Measurements from ENCODE around the gene PPP1R13B.
"Not testable (repeated sequence)": the region's sequence is repeated elsewhere in the genome, so short reads cannot be mapped to it uniquely, and the experiment has no call there.

The PPP1R13B gene

DNA sequence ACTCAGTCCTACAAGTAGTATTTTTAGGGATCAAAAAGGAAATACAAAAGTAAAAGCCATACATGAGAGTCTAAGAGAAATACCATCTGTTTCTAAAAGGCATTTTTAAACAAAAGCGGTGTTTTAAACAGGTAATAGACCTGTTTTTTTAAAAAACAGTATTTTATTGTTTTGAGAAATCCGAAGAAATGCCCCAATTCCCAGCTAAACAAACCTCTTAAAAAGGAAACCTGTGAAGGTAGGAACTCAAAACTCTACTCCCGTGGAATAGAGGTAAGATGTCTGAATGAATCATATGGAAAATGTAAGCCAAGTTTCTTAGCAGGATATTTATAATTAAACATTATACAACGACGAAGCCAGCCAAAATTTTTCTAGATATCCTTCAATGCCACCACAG lies 2.0 kb downstream of the PPP1R13B start:
- TF ChIP-seq, protein P1, sequence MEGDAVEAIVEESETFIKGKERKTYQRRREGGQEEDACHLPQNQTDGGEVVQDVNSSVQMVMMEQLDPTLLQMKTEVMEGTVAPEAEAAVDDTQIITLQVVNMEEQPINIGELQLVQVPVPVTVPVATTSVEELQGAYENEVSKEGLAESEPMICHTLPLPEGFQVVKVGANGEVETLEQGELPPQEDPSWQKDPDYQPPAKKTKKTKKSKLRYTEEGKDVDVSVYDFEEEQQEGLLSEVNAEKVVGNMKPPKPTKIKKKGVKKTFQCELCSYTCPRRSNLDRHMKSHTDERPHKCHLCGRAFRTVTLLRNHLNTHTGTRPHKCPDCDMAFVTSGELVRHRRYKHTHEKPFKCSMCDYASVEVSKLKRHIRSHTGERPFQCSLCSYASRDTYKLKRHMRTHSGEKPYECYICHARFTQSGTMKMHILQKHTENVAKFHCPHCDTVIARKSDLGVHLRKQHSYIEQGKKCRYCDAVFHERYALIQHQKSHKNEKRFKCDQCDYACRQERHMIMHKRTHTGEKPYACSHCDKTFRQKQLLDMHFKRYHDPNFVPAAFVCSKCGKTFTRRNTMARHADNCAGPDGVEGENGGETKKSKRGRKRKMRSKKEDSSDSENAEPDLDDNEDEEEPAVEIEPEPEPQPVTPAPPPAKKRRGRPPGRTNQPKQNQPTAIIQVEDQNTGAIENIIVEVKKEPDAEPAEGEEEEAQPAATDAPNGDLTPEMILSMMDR (IDR thresholded peaks at IDR 0.05; ENCODE audit: low read depth, low read length, missing control alignments) = no peak
- no peak for DNase-seq (ENCODE audit: extremely low read depth, low read depth)
- H3K4me3 ChIP-seq (replicated peaks; ENCODE audit: low read depth, low read length) = no peak overlapping the region

DNA sequence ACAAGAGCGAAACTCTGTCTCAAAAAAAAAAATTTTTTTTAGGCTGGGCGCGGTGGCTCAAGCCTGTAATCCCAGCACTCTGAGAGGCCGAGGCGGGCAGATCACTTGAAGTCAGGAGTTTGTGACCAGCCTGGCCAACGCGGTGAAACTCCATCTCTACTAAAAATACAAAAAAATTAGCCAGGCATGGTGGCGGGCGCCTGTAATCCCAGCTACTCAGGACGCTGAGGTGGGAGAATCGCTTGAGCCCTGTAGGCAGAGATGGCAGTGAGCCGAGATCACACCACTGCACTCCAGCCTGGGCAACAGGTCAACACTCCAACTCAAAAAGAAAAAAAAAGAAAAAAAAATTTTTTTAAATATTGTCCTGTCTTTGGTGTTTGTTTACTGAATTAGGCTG lies 6.1 kb downstream of the PPP1R13B start:
- H3K4me3 ChIP-seq (replicated peaks; ENCODE audit: low read depth, low read length); DNase-seq (ENCODE audit: extremely low read depth, low read depth): not testable (repeated sequence)

DNA sequence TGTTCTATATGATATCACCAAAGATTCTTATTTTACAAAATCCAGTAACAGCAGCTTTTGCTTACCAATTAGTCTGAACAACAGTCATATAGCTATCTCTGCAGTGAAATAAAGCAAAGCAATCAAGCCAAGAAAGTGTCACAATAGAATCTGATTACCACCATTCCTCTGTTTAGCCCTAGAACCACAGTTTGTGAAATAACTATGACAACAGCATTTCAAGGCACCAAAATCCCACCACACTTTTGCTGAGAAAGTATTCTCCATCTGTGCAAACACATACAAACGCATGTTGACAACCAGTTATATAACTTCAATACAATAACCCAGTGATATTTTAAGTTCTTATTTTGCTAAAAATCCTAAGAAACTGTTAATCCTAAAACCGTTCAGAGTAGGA lies 7.4 kb downstream of the PPP1R13B start:
- no peak for DNase-seq (ENCODE audit: extremely low read depth, low read depth)
- no peak overlapping the region for H3K4me3 ChIP-seq (replicated peaks; ENCODE audit: low read depth, low read length)
- TF ChIP-seq, protein P1 (IDR thresholded peaks at IDR 0.05; ENCODE audit: low read depth, low read length, missing control alignments) = no peak

DNA sequence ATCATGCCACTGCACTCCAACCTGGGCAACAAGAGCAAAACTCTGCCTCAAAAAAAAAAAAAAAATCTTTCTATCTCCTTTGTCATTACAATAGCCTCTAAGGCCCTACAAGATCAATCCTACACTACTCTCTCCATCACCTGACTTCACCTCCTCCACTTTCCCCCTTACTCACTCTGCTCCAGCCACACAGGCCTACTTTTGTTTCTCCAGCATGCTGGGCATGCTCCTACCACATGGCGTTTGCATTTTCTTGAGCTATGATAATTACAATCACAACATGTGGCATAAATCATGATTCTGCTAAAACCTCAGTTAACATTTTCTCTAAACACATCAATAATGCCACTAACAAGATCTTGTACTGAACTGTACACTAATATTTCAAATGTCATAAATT lies 7.8 kb downstream of the PPP1R13B start:
- H3K4me3 ChIP-seq (replicated peaks; ENCODE audit: low read depth, low read length) = no peak overlapping the region
- DNase-seq (ENCODE audit: extremely low read depth, low read depth) = no peak
- TF ChIP-seq, protein P1 (IDR thresholded peaks at IDR 0.05; ENCODE audit: low read depth, low read length, missing control alignments) = no peak

DNA sequence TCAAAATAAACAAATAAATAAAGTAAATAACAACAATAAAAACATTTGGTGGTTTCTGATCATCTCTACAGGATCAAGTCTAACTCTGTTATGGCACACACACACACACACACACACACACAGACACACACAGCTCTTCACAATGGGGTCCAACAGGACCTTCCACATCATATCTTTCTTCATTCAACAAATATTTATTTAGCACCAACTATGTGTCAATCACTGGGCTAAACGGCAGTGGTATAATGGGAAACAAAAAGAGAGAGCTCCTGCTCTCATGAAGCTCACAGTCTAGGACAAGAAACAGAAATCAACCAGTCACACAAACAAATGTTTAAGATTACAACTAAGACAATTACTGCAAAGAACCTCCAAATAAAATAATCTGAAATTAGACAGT lies 9.3 kb downstream of the PPP1R13B start:
- TF ChIP-seq, protein P1 (IDR thresholded peaks at IDR 0.05; ENCODE audit: low read depth, low read length, missing control alignments) = no peak
- DNase-seq (ENCODE audit: extremely low read depth, low read depth) = no peak
- H3K4me3 ChIP-seq (replicated peaks; ENCODE audit: low read depth, low read length) = no peak overlapping the region

DNA sequence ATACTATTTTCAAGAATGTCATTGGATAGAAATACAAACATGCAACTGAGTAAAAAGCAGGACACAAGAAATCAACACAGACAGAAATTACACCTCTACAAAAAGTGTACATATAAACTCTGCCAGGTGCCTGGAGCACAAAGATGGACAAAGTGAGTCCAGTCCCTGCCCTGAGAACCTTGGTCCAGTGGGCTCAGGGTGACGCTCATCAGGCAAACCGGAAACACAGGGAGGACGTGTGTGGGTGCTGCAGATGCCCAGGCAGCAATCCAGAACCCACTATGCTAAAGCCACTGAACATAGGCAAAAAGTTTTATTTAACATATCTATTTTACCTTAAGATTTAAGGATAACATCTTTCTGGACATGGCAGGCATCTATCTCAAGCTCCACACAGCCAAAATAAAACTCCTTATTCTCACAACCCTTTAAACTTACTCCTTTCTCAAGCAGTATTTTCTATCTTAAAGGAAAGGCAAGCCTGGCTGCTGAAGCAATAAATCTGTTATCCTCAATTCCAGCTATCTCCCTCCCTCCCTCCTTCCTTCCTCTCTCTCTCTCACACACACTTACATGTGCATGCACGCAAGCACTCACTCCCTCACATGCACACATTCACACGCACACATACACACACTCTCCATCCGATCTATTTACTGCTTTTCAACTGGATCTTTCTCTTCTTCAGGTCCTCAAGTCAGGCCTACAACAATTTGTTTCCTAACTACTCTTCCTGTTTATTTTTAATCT lies 10.2 kb downstream of the PPP1R13B start:
- TF ChIP-seq, protein P1 (IDR thresholded peaks at IDR 0.05; ENCODE audit: low read depth, low read length, missing control alignments) = no peak
- no peak overlapping the region for H3K4me3 ChIP-seq (replicated peaks; ENCODE audit: low read depth, low read length)
- DNase-seq (ENCODE audit: extremely low read depth, low read depth) = no peak

DNA sequence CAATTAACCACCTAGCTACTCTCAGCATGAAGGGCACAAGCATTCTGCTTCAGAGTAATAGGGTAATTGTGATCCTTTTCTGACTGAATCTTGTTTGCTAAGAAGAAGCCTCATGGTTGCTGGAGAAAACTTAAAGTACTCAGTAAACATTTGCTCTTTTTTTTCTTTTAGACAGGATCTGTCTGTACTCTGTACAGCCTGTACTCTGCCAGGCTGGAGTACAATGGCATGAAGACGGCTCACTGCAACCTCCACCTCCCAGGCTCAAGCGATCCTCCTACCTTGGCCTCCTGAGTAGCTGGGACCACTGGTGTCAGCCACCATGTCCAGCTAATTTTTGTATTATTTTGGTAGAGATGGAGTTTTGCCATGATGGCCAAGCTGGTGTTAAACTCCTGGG lies 12.4 kb downstream of the PPP1R13B start:
- TF ChIP-seq, protein P1 (IDR thresholded peaks at IDR 0.05; ENCODE audit: low read depth, low read length, missing control alignments) = no peak
- no peak overlapping the region for H3K4me3 ChIP-seq (replicated peaks; ENCODE audit: low read depth, low read length)
- no peak for DNase-seq (ENCODE audit: extremely low read depth, low read depth)

Data from HFF-Myc (cell line).